Lower leg skin (tissue), 4 donors: ENCODE results near the gene RBBP8. TPM values are rescaled to one million over a fixed set of nuclear protein-coding genes. Genes with fewer than 3 reads are reported as not detected.

ENCODE experiments used
- DNase-seq, 2 donors: peaks; one replicate each; pipeline ENCODE4 v3.0.0-alpha.2; 2019; ENCODE audit warnings: low spot score in 2 of 2
- H3K4me3 ChIP-seq: fragments of 200-600 bp; sonication (generic); 2 replicates; pipeline ENCODE4 v1.5.1; 2017; ENCODE audit warnings: mild to moderate bottlenecking, low read depth; ENCODE audit not compliant: poor library complexity, severe bottlenecking
- POLR2A ChIP-seq, 2 donors: fragments of 450-650 bp; IDR thresholded peaks; one replicate each; pipeline ENCODE4 v1.6.1; 2016 to 2017; ENCODE audit warnings: antibody characterized with exemption in 2 of 2, mild to moderate bottlenecking in 1 of 2, moderate library complexity in 1 of 2
- WGBS, 2 donors: methylation state at CpG; one replicate each; pipeline ENCODE4 v1.1.5; 2018; 5-methylcytosine and 5-hydroxymethylcytosine counted together
- intact Hi-C: fragments of 100-400 bp; cut with DNase I; formaldehyde crosslinking; loops from one replicate; pipeline ENCODE4 v1.15.0; 2023; ENCODE audit warnings: low total_unique reads
- total RNA-seq, 4 donors: library from RNA; depleted of rRNA; stranded (reverse); fragments of >200 nt; gene quantifications; one replicate each; pipeline ENCODE4 v1.1.0, GENCODE V29; 2016
- TF ChIP-seq, protein P1 (sequence below), 3 donors: fragments of 450-650 bp; IDR thresholded peaks; one replicate each; pipeline ENCODE4 v1.5.1; 2016; ENCODE audit warnings: antibody characterized with exemption in 3 of 3, mild to moderate bottlenecking in 3 of 3, moderate library complexity in 2 of 3

Gene RBBP8
- total RNA-seq, 4 donors from 2014 or later: 22.9 to 56.8 (median 40.2) TPM

- WGBS, 2 donors: 93 to 100% methylated on average over 2 of the region's 2 CpGs
- no peak for DNase-seq
- TF ChIP-seq POLR2A (IDR thresholded peaks at IDR 0.05): no peak
- TF ChIP-seq, protein P1, sequence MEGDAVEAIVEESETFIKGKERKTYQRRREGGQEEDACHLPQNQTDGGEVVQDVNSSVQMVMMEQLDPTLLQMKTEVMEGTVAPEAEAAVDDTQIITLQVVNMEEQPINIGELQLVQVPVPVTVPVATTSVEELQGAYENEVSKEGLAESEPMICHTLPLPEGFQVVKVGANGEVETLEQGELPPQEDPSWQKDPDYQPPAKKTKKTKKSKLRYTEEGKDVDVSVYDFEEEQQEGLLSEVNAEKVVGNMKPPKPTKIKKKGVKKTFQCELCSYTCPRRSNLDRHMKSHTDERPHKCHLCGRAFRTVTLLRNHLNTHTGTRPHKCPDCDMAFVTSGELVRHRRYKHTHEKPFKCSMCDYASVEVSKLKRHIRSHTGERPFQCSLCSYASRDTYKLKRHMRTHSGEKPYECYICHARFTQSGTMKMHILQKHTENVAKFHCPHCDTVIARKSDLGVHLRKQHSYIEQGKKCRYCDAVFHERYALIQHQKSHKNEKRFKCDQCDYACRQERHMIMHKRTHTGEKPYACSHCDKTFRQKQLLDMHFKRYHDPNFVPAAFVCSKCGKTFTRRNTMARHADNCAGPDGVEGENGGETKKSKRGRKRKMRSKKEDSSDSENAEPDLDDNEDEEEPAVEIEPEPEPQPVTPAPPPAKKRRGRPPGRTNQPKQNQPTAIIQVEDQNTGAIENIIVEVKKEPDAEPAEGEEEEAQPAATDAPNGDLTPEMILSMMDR (IDR thresholded peaks at IDR 0.05): no peak
- intact Hi-C loops: no loop called here
- no peak overlapping the region for H3K4me3 ChIP-seq
Observed at GRCh38 chr18:23057096-23057495, 124.0 kb downstream of the RBBP8 start.

DNA sequence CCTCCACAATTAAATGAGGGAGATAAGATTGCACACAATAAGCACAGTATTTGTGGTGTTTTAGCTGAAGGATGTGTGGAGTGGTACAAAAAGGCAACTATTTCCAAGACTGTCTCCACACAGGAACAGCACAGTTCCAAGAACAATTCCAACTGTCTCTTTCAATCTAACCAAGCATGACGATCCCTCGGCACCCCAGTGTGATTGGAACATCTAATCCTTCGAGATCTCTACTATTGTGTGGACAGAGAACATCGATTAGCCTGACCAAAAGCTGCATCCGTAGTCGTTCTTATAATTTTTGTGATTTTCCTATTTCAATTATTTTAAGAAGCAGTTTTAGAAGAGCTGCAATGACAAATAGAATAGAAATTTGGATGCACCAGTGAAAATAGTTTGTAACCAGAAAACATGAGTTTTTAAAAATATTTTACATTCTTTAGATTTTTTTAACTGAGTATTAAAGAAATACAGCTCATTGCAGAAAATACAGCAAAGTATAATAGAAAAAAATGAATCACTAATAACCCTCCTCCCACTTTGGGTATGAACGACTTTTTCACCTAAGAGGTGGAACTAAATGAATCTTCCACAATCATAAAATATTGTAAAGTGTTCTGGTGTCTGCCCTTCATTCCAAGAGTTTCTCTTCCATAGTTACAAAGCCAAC, 125.8 kb downstream of the RBBP8 start:
- WGBS, 2 donors: 77 to 82% methylated on average over 7 of the region's 7 CpGs
- intact Hi-C loops: no loop called here
- no peak for TF ChIP-seq POLR2A (IDR thresholded peaks at IDR 0.05)
- TF ChIP-seq, protein P1 (IDR thresholded peaks at IDR 0.05): no peak
- no peak overlapping the region for H3K4me3 ChIP-seq
- DNase-seq: no peak

- 79 to 80% methylated on average over 9 of the region's 9 CpGs for WGBS, 2 donors
- intact Hi-C loops: no loop called here
- no peak for DNase-seq
- TF ChIP-seq, protein P1 (IDR thresholded peaks at IDR 0.05): no peak
- TF ChIP-seq POLR2A (IDR thresholded peaks at IDR 0.05): no peak
- no peak overlapping the region for H3K4me3 ChIP-seq
Observed at GRCh38 chr18:23059541-23060465, 126.7 kb downstream of the RBBP8 start.

- WGBS, 2 donors: 81 to 87% methylated on average over 1 of the region's 1 CpG
- no peak overlapping the region for H3K4me3 ChIP-seq
- no peak for DNase-seq
- TF ChIP-seq, protein P1 (IDR thresholded peaks at IDR 0.05): no peak
- TF ChIP-seq POLR2A (IDR thresholded peaks at IDR 0.05): no peak
- intact Hi-C loops: no loop called here
Observed at GRCh38 chr18:23062011-23062410, 128.9 kb downstream of the RBBP8 start.

DNA sequence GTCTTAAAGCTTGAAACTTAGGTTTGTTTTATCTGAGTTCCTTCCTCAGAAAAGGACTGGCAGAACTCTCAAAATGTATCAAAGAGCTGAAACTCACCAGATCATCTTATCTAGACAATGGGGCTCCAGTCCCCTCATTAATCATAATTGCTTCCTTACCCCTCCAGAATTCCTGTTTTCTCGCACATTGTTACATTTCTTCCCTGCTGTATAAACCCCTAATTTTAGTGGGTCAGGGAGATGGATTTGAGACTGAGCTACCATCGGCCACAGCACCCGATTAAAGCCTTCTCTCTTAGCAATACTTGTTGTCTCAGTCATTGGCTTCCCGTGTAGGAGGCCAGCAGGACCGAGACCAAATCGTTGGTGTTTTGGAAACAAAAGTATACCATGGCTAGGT, 130.4 kb downstream of the RBBP8 start:
- H3K4me3 ChIP-seq: no peak overlapping the region
- DNase-seq: no peak
- TF ChIP-seq, protein P1 (IDR thresholded peaks at IDR 0.05): no peak
- no peak for TF ChIP-seq POLR2A (IDR thresholded peaks at IDR 0.05)
- intact Hi-C loops: no loop called here
- WGBS, 2 donors: 95 to 97% methylated on average over 6 of the region's 6 CpGs
